Calu3 (cell line): ENCODE data around the gene SMIM8. TPM values are rescaled to one million over a fixed set of nuclear protein-coding genes. Genes with fewer than 3 reads are reported as not detected.
"Not testable (repeated sequence)": the region's sequence is repeated elsewhere in the genome, so short reads cannot be mapped to it uniquely, and the experiment has no call there.

Experiments used
- BruUV-seq: library from RNA; stranded (reverse); fragments of 400-500 nt; replicated peaks from 2 replicates; lab custom pipeline; 2021; lab: Mats Ljungman, UMichigan
- CTCF ChIA-PET: fragments of 300-600 bp; sonication (Branson Sonifier 250); formaldehyde crosslinking; loops from one replicate; lab custom pipeline; 2022; ENCODE audit warnings: antibody characterized with exemption; lab: Charles Lee
- DNase-seq: peaks from one replicate; pipeline ENCODE4 v3.0.0; 2022
- H3K27ac Mint-ChIP-seq: one replicate; pipeline ENCODE4 v1.8.0; 2022; ENCODE audit warnings: mixed read lengths; ENCODE audit not compliant: unreplicated experiment
- H3K27me3 Mint-ChIP-seq: one replicate; pipeline ENCODE4 v1.8.0; 2022; ENCODE audit warnings: mixed read lengths; ENCODE audit not compliant: unreplicated experiment
- H3K36me3 Mint-ChIP-seq: one replicate; pipeline ENCODE4 v1.8.0; 2022; ENCODE audit warnings: mild to moderate bottlenecking, moderate library complexity, mixed read lengths; ENCODE audit not compliant: insufficient read depth, unreplicated experiment
- H3K4me1 Mint-ChIP-seq: one replicate; pipeline ENCODE4 v1.8.0; 2022; ENCODE audit warnings: mild to moderate bottlenecking, low read depth, mixed read lengths; ENCODE audit not compliant: unreplicated experiment
- H3K4me3 Mint-ChIP-seq: one replicate; pipeline ENCODE4 v1.8.0; 2022; ENCODE audit warnings: mild to moderate bottlenecking, low read depth, moderate library complexity, mixed read lengths; ENCODE audit not compliant: unreplicated experiment
- H3K9me3 Mint-ChIP-seq: one replicate; pipeline ENCODE4 v1.8.0; 2022; ENCODE audit warnings: low read depth, mixed read lengths; ENCODE audit not compliant: unreplicated experiment
- intact Hi-C: fragments of 100-400 bp; cut with micrococcal nuclease; formaldehyde crosslinking; loops from one replicate; pipeline ENCODE4 v1.10.0; 2022; ENCODE audit not compliant: unreplicated experiment
- total RNA-seq: library from RNA; stranded (reverse); gene quantifications from 2 replicates; pipeline ENCODE4 v1.2.3, GENCODE V29; 2022
- TF ChIP-seq, protein P1 (sequence below): fragments of 200-600 bp; IDR thresholded peaks from one replicate; pipeline ENCODE4 v1.8.0; 2022; ENCODE audit warnings: antibody characterized with exemption; ENCODE audit not compliant: unreplicated experiment

The SMIM8 gene
- total RNA-seq, 1 experiment from 2014 or later: 15.1 TPM

DNA sequence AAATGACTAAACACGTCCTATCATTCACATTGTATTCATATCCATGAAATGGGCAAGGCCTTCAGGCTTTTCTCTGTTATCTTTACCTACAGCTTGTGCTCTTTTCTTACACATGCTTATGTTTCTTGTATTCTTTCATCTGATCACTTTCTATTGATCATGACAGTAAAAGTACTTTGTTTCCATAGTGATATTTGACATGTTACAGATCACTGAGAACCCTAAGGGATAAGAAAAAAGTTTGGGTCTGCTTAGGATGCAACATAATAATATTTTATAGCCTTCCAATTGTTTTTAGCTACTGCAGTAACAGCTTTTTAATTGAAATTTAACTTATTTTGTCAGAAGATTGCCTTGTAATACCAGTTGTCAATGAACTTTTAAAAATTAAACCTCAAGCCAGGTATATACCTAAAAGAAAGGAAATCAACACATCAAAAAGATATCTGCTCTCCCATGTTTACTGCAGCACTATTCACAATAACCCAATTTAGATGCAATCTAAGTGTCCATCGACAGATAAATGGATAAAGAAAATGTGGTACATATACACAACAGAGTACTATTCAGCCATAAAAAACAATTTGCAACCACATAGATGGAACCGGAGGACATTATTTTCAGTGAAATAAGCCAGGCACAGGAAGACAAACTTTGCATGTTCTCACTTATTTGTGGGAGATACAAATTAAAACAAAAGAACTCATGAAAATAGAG is 3.0 kb upstream of the SMIM8 start:
- intact Hi-C loops: no loop called here
- CTCF ChIA-PET: interaction anchor here (0.6 kb wide), 1 partner anchor 104 kb away, joined by 3 read pairs; no protein-coding TSS in a partner anchor
- Mint-ChIP-seq H3K9me3 (no peaks in the 10 kb centered on the region), H3K4me1 (peaks cover 8% of the 10 kb centered on the region), H3K36me3 (peaks cover 11% of the 10 kb centered on the region), H3K27ac (no peak overlapping the region), H3K4me3 (no peak overlapping the region), H3K27me3 (peaks cover 28% of the 10 kb centered on the region)
- no TSS peak for BruUV-seq
- TF ChIP-seq, protein P1, sequence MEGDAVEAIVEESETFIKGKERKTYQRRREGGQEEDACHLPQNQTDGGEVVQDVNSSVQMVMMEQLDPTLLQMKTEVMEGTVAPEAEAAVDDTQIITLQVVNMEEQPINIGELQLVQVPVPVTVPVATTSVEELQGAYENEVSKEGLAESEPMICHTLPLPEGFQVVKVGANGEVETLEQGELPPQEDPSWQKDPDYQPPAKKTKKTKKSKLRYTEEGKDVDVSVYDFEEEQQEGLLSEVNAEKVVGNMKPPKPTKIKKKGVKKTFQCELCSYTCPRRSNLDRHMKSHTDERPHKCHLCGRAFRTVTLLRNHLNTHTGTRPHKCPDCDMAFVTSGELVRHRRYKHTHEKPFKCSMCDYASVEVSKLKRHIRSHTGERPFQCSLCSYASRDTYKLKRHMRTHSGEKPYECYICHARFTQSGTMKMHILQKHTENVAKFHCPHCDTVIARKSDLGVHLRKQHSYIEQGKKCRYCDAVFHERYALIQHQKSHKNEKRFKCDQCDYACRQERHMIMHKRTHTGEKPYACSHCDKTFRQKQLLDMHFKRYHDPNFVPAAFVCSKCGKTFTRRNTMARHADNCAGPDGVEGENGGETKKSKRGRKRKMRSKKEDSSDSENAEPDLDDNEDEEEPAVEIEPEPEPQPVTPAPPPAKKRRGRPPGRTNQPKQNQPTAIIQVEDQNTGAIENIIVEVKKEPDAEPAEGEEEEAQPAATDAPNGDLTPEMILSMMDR: no peak
- no peak for DNase-seq

DNA sequence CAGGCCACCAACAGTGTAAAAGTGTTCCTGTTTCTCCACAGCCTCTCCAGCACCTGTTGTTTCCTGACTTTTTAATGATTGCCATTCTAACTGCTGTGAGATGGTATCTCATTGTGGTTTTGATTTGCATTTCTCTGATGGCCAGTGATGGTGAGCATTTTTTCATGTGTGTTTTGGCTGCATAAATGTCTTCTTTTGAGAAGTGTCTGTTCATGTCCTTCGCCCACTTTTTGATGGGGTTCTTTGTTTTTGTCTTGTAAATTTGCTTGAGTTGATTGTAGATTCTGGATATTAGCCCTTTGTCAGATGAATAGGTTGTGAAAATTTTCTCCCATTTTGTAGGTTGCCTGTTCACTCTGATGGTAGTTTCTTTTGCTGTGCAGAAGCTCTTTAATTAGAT is 1.5 kb downstream of the SMIM8 start:
- H3K27me3 Mint-ChIP-seq, CTCF ChIA-PET, H3K9me3 Mint-ChIP-seq, DNase-seq, H3K4me1 Mint-ChIP-seq, H3K4me3 Mint-ChIP-seq, BruUV-seq, H3K27ac Mint-ChIP-seq: not testable (repeated sequence)
- peaks cover 11% of the 10 kb centered on the region for H3K36me3 Mint-ChIP-seq
- intact Hi-C loops: loop anchor here (5.0 kb wide), 1 partner anchor 148 kb away; the partner anchor contains the start of gene SLC35A1

DNA sequence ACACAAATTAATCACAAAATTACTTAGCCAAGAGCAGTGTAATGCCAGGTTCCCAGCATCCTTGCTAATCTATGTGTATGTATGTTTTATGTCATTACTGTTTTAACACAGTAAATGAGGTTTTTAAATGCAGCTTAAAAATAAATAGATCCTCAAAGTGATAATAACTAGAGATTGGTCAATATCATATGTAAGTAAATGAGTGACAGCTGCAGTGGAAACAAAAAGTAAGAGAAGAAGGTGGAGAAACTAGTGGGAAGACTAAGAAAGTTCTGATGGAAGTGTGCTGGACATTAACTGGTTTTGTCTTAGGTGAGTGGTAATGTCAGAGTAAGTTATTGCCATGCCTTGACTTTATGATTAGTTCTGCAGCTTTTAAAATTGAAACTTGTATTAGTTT is 8.6 kb downstream of the SMIM8 start:
- no peaks in the 10 kb centered on the region for H3K36me3 Mint-ChIP-seq
- intact Hi-C loops: no loop called here
- TF ChIP-seq, protein P1: no peak
- H3K4me3 Mint-ChIP-seq: no peak overlapping the region
- CTCF ChIA-PET: no interaction called here
- no peaks in the 10 kb centered on the region for H3K27me3 Mint-ChIP-seq
- DNase-seq: no peak
- H3K27ac Mint-ChIP-seq: no peak overlapping the region
- H3K9me3 Mint-ChIP-seq: peaks cover 4% of the 10 kb centered on the region
- no peaks in the 10 kb centered on the region for H3K4me1 Mint-ChIP-seq
- no TSS peak for BruUV-seq

DNA sequence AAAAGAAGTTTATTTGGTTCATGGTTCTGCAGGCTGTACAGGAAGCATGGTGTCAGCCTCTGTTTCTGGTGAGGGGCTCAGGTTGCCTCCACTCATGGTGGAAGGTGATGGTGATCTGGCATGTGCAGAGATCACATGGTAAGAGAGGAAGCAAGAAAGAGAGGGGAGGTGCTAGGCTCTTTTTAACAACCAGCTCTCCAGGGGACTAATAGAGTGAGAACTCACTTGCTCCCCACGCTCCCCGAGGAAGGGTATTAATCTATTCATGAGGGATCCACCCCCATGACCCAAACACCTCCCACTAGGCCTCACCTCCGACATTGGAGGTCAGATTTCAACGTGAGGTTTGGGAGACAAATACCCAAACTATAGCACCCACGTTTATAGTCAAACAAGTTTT is 10.6 kb downstream of the SMIM8 start:
- no peak for DNase-seq
- no TSS peak for BruUV-seq
- Mint-ChIP-seq H3K27ac (no peak overlapping the region), H3K9me3 (no peaks in the 10 kb centered on the region), H3K4me1 (no peaks in the 10 kb centered on the region), H3K27me3 (no peaks in the 10 kb centered on the region), H3K4me3 (no peak overlapping the region), H3K36me3 (no peaks in the 10 kb centered on the region)
- intact Hi-C loops: no loop called here
- TF ChIP-seq, protein P1: no peak
- CTCF ChIA-PET: no interaction called here

DNA sequence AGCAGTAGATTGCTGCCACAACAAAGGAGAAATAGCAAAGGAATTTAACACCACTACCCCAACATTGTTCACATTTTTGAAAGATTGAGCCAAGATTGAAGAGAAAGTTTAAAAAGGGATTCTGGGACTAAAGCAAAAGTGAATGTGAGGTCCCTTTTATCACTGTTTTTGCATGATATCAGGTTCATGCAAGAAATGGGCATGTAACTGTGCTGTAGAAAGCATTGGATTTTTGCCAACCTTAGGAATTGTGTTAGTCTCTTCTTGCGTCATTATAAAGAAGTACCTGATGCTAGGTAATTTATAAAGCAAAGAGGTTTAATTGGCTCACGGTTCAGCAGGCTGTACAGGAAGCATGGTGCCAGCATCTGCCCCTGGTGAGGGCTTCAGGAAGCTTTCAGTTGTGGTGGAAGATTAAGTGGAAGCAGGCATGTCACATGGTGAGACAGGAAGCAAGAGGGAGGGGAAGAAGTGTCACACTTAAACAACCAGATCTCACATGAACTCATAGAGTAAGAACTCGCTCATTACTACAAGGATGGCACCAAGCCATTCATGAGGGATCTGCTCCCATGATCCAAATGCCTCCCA is 11.3 kb downstream of the SMIM8 start:
- H3K27me3 Mint-ChIP-seq: no peaks in the 10 kb centered on the region
- H3K27ac Mint-ChIP-seq: no peak overlapping the region
- no peaks in the 10 kb centered on the region for H3K36me3 Mint-ChIP-seq
- H3K4me3 Mint-ChIP-seq: no peak overlapping the region
- no peak for DNase-seq
- H3K4me1 Mint-ChIP-seq: no peaks in the 10 kb centered on the region
- no TSS peak for BruUV-seq
- intact Hi-C loops: no loop called here
- TF ChIP-seq, protein P1: no peak
- CTCF ChIA-PET: no interaction called here
- no peaks in the 10 kb centered on the region for H3K9me3 Mint-ChIP-seq
